ENCODE measurements around the gene HHATL.
A peak's percentile ranks its signal among the peaks of the same experiment; 100 is the strongest.

The HHATL gene

GRCh38 chr3:42653303-42653559 lies 49.4 kb downstream of the HHATL start:
- DNase-seq (ENCODE audit: low read depth, low spot score): no peak

- peak; percentile 80 for DNase-seq (ENCODE audit: low read depth, low spot score)
Measured at GRCh38 chr3:42652611-42653302, 49.8 kb downstream of the HHATL start.

- DNase-seq (ENCODE audit: low read depth, low spot score): no peak
Measured at GRCh38 chr3:42652251-42652610, 50.4 kb downstream of the HHATL start.

GRCh38 chr3:42651248-42652091 lies 51.1 kb downstream of the HHATL start:
- DNase-seq (ENCODE audit: low read depth, low spot score): peak; percentile 82

DNA sequence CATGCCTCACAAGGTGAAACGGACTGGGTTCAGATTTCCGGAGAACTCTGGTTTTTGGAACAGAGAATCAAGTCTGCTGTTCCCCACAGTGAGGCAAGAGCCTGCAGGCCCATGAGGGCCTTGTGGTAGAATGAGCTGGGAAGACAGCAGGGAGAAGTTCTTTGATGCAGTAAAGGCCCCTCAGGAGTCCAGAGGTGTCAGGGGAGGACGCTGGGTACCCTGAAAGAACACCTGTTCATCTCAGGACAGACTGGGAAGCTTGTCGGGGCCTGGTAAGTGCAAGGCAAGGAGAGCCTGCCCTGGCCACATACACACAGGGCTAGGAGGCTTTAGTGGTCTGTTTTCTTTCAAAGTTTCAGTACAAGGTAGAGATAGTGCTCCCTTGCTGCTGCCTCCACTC lies 52.8 kb downstream of the HHATL start:
- DNase-seq (ENCODE audit: low read depth, low spot score): no peak

- DNase-seq (ENCODE audit: low read depth, low spot score): no peak
Measured at GRCh38 chr3:42649006-42649405, 53.6 kb downstream of the HHATL start.

- DNase-seq (ENCODE audit: low read depth, low spot score): peak; percentile 35
Measured at GRCh38 chr3:42647821-42648459, 54.7 kb downstream of the HHATL start.
